ENCODE data around the gene NOL4L.

The NOL4L gene

GRCh38 chr20:32577657-32578056 lies 7.5 kb downstream of the NOL4L start:
- in situ Hi-C loops (cut with MboI; ENCODE audit: low sequenced_read_pairs) = no loop called here

- in situ Hi-C loops (cut with MboI; ENCODE audit: low sequenced_read_pairs) = no loop called here
Measured at GRCh38 chr20:32577023-32577422, 8.1 kb downstream of the NOL4L start.

GRCh38 chr20:32576560-32576959 lies 8.6 kb downstream of the NOL4L start:
- in situ Hi-C loops (cut with MboI; ENCODE audit: low sequenced_read_pairs) = no loop called here

- in situ Hi-C loops (cut with MboI; ENCODE audit: low sequenced_read_pairs) = no loop called here
Measured at GRCh38 chr20:32575805-32576204, 9.3 kb downstream of the NOL4L start.

GRCh38 chr20:32575227-32575581 lies 9.9 kb downstream of the NOL4L start:
- in situ Hi-C loops (cut with MboI; ENCODE audit: low sequenced_read_pairs) = no loop called here

GRCh38 chr20:32574296-32575226 lies 10.6 kb downstream of the NOL4L start:
- in situ Hi-C loops (cut with MboI; ENCODE audit: low sequenced_read_pairs) = no loop called here

- in situ Hi-C loops (cut with MboI; ENCODE audit: low sequenced_read_pairs) = no loop called here
Measured at GRCh38 chr20:32573167-32573851, 11.8 kb downstream of the NOL4L start.

- in situ Hi-C loops (cut with MboI; ENCODE audit: low sequenced_read_pairs) = no loop called here
Measured at GRCh38 chr20:32572271-32572968, 12.7 kb downstream of the NOL4L start.

GRCh38 chr20:32571566-32571965 lies 13.6 kb downstream of the NOL4L start:
- in situ Hi-C loops (cut with MboI; ENCODE audit: low sequenced_read_pairs) = no loop called here

GRCh38 chr20:32570401-32571190 lies 14.5 kb downstream of the NOL4L start:
- in situ Hi-C loops (cut with MboI; ENCODE audit: low sequenced_read_pairs) = no loop called here

- in situ Hi-C loops (cut with MboI; ENCODE audit: low sequenced_read_pairs) = no loop called here
Measured at GRCh38 chr20:32569380-32570305, 15.5 kb downstream of the NOL4L start.

GRCh38 chr20:32569018-32569379 lies 16.1 kb downstream of the NOL4L start:
- in situ Hi-C loops (cut with MboI; ENCODE audit: low sequenced_read_pairs) = no loop called here

- in situ Hi-C loops (cut with MboI; ENCODE audit: low sequenced_read_pairs) = no loop called here
Measured at GRCh38 chr20:32567384-32568178, 17.6 kb downstream of the NOL4L start.

GRCh38 chr20:32566379-32567374 lies 18.5 kb downstream of the NOL4L start:
- in situ Hi-C loops (cut with MboI; ENCODE audit: low sequenced_read_pairs) = no loop called here

- in situ Hi-C loops (cut with MboI; ENCODE audit: low sequenced_read_pairs) = no loop called here
Measured at GRCh38 chr20:32565735-32566032, 19.4 kb downstream of the NOL4L start.

GRCh38 chr20:32564921-32565734 lies 20.0 kb downstream of the NOL4L start:
- in situ Hi-C loops (cut with MboI; ENCODE audit: low sequenced_read_pairs) = no loop called here

GRCh38 chr20:32564440-32564839 lies 20.7 kb downstream of the NOL4L start:
- in situ Hi-C loops (cut with MboI; ENCODE audit: low sequenced_read_pairs) = no loop called here

Data from HL-60/S4 (cell line).